ENCODE results near the gene TMEM169.

- no peak for TF ChIP-seq ZC3H11A (IDR thresholded peaks at IDR 0.05)
- TF ChIP-seq, protein P1, sequence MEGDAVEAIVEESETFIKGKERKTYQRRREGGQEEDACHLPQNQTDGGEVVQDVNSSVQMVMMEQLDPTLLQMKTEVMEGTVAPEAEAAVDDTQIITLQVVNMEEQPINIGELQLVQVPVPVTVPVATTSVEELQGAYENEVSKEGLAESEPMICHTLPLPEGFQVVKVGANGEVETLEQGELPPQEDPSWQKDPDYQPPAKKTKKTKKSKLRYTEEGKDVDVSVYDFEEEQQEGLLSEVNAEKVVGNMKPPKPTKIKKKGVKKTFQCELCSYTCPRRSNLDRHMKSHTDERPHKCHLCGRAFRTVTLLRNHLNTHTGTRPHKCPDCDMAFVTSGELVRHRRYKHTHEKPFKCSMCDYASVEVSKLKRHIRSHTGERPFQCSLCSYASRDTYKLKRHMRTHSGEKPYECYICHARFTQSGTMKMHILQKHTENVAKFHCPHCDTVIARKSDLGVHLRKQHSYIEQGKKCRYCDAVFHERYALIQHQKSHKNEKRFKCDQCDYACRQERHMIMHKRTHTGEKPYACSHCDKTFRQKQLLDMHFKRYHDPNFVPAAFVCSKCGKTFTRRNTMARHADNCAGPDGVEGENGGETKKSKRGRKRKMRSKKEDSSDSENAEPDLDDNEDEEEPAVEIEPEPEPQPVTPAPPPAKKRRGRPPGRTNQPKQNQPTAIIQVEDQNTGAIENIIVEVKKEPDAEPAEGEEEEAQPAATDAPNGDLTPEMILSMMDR (IDR thresholded peaks at IDR 0.05), result no peak
- no peak for TF ChIP-seq POLR2AphosphoS2 (conservative IDR thresholded peaks at IDR 0.05; ENCODE audit: low read length)
- TF ChIP-seq ELK1 (IDR thresholded peaks at IDR 0.05; ENCODE audit: low read depth, low read length), result no peak
Measured at GRCh38 chr2:216086207-216086893, 4.6 kb downstream of the TMEM169 start.
